HG03558 (cell line): ENCODE results near the gene SV2B.

Experiments used
- ATAC-seq: cut with Tn5 transposase; IDR thresholded peaks from one replicate; pipeline ENCODE4 v1.9.1; 2021; ENCODE audit warnings: moderate number of reproducible peaks; ENCODE audit not compliant: unreplicated experiment; ENCODE audit errors: extremely low read depth

SV2B gene

DNA sequence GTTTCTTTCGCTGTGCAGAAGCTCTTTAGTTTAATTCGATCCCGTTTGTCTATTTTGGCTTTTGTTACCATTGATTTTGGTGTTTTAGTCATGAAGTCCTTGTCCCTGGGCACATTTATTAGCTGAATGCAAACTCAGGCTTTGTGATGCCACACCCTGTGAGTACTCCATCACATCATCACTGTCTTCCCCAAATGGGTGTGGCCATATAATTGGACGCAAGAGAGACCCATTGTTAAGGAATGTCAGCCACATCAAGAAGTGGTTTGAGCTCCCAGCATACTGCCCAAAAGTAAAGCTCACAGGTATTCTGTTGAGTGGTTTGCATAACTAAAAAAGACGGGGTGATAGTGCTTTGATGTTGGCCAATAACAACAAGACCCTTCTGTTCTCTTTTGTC, 245.7 kb downstream of the SV2B start:
- ATAC-seq = no peak

DNA sequence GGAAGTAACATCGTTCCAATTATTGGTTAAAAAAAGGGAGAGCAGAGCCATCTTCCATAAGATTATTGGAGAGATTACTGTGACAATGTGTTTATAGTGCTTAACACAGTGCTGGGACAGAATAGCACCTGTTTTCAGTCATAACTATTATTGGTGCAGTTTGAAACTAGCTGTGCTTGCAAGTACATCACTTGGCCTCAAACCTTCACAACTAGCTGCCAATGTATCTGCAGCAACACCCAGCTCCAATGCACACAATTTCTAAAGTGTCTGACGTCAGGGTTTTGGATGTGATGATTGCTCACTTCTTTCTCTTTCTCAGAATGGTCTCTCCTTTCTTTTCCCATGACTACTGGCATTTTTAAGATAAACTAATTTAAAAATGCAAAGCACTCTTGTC, 246.2 kb downstream of the SV2B start:
- no peak for ATAC-seq

DNA sequence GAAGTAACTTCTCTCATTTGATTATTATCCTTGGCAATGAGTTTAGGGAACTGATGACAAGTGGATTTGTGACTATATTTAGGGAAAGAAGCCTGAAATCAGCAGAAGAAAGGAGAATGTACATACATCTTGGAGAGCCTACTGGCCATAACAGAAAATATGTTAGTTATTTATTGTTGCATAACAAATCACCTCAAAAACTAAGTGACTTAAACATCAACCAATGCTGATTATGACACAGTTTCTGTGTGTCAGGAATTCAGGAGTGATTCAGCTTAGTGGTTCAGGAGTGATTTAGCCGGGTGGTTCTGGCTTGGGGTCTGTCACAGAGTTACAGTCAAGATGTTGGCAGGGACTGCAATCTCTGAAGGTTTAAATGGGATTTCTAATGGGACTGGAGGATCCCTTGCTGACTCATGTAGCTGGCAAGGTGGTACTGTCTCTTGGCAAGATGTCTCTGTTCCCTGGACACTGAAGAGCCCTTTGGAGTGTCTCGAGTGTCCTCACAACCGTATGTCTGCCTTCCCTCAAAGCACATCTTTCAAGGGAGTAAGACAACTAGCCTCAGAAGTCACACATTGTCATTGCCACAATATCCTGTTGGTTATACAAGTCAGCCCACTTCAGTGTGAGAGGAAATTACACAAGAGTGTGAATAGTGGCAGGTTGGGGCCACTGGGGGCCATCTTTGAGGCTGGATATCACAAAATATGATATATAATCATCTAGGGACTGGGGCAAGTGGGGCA, 248.9 kb downstream of the SV2B start:
- ATAC-seq = no peak
